ENCODE data around the gene PYGB. TPM values are rescaled to one million over a fixed set of nuclear protein-coding genes. Genes with fewer than 3 reads are reported as not detected.

The PYGB gene
- total RNA-seq, 2 experiments from 2014 or later = 23.4 to 24.0 TPM

DNA sequence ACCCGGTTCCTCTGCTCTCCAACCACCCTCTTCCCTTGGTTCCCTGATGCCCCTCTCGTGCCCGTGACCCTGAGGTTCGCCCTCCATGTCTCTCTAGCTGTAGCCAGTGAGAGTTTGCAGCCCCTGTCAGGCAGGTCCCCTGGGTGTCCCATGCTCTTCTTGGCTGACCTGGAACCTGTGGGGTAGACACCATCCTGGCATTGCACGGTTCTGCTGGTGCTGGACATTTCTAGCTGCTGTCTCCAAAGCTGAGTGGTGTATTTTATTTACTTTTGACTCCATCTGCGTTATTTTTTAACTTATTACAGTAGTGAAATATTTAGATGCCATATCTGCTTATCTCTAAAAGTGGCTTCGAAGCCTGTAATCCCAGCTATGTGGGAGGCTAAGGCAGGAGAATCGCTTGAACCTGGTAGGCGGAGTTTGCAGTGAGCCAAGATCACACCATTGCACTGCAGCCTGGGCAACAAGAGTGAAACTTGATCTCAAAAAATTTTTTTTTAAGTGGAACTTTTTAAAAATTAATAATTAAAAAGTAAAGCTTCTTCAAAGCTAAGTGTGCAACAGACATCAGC is 39.8 kb upstream of the PYGB start:
- no peak for DNase-seq

DNA sequence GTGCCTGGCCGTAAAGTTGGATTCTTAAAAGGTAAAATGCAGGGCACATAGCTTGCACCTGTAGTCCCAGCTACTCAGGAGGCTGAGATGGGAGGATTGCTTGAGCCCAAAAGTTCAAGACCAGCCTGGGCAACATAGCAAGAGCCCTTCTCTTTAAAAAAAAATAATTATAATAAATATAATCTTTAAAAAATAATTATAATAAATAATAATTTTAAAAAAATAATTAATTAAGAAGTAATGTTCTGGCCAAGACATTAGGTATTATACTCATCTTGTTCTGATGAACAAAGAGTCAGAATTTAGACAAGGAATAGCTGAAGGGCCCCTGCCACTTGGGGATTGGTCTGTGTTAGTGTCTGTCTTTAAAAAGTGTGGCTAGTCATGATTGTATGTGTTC is 38.5 kb upstream of the PYGB start:
- Mint-ChIP-seq H3K27ac (no peak overlapping the region), H3K27me3 (no peaks in the 10 kb centered on the region), H3K4me1 (ENCODE audit: low read depth) (peaks cover 5% of the 10 kb centered on the region), H3K9me3 (no peaks in the 10 kb centered on the region), H3K4me3 (no peak overlapping the region), H3K36me3 (peaks cover 2% of the 10 kb centered on the region)
- DNase-seq = no peak
- CTCF ChIA-PET = no interaction called here
- POLR2A ChIA-PET = no interaction called here
- intact Hi-C loops (cut with micrococcal nuclease) = no loop called here

More for the DNA sequence above, 39.8 kb upstream of the PYGB start:
- Mint-ChIP-seq H3K36me3 (peaks cover 2% of the 10 kb centered on the region), H3K9me3 (no peaks in the 10 kb centered on the region), H3K27me3 (no peaks in the 10 kb centered on the region), H3K4me3 (no peak overlapping the region), H3K4me1 (ENCODE audit: low read depth) (peaks cover 16% of the 10 kb centered on the region), H3K27ac (no peak overlapping the region)
- intact Hi-C loops (cut with micrococcal nuclease) = no loop called here
- POLR2A ChIA-PET = no interaction called here
- CTCF ChIA-PET = no interaction called here

DNA sequence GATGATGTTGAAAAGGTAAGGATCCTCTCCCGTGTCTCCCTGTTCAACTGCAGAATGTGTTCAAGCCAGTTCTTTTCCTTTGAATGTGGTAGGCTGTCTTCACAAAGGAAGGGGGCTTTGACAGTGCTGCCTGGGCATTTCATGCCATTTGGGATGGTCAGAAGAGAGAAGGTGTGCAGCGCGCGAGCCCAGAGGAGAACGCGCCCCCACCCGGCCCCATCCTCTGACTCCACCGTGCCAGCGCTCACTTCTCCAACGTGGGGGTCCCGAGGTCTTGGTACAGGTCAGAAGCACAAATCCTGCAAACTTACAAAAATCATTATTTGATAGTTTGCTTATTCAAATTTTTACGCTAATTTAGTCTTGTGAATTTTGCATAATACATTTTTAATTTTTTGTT is 38.0 kb upstream of the PYGB start:
- Mint-ChIP-seq H3K4me3 (no peak overlapping the region), H3K36me3 (peaks cover 2% of the 10 kb centered on the region)

DNA sequence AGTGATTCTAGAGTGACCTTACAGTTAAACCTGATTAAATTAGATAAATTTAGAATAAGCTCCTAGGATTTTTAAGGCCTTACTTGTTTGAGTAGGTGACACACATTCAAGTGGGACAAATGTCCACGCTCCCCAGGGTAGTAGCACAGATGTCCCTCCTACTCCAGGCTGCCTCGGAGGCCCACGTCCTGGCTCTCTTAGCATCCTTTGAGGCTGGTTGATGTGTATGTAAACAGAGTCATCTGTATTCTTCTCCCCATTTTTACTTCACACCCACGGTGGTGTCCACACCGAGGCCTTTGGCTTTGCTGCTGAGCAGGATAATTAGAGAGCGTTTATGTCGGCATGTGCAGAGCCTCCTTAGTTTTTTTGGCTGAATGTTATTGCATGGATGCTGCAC is 36.6 kb upstream of the PYGB start:
- no peak for DNase-seq
- Mint-ChIP-seq H3K27me3 (no peaks in the 10 kb centered on the region), H3K36me3 (peaks cover 7% of the 10 kb centered on the region), H3K9me3 (no peaks in the 10 kb centered on the region), H3K27ac (no peak overlapping the region), H3K4me3 (no peak overlapping the region), H3K4me1 (ENCODE audit: low read depth) (no peaks in the 10 kb centered on the region)
- intact Hi-C loops (cut with micrococcal nuclease) = no loop called here
- ChIA-PET POLR2A (no interaction called here), CTCF (interaction anchor here (1.0 kb wide), 1 partner anchor 187 kb away, joined by 3 read pairs; no protein-coding TSS in a partner anchor)

More for the DNA sequence above, 38.0 kb upstream of the PYGB start:
- Mint-ChIP-seq H3K27ac (no peak overlapping the region), H3K4me1 (ENCODE audit: low read depth) (peaks cover under 1% of the 10 kb centered on the region), H3K9me3 (no peaks in the 10 kb centered on the region), H3K27me3 (no peaks in the 10 kb centered on the region)
- ChIA-PET CTCF (no interaction called here), POLR2A (no interaction called here)
- DNase-seq = no peak
- intact Hi-C loops (cut with micrococcal nuclease) = no loop called here

DNA sequence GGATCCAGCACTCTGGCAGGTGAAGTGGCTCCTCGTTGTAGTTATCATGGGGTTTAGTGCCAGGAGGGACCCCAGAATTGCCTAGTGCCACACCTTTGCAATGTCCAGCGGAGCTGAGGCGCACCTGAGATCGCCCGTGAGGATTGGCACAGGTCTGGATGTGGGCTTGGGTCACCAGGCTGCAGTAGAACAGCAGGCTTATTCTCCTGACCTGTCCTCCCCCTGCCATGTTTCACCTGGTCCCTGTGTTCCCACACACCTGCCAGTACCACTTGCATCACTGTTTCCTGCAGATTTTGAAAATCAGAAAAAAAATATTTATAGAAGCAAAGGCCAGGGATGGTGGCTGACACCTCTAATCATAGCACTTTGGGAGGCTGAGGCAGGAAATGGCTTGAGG is 35.6 kb upstream of the PYGB start:
- no peak for DNase-seq
- H3K27ac Mint-ChIP-seq = no peak overlapping the region
- POLR2A ChIA-PET = no interaction called here
- no peaks in the 10 kb centered on the region for H3K4me1 Mint-ChIP-seq (ENCODE audit: low read depth)
- no peaks in the 10 kb centered on the region for H3K9me3 Mint-ChIP-seq
- no peaks in the 10 kb centered on the region for H3K27me3 Mint-ChIP-seq
- CTCF ChIA-PET = no interaction called here
- intact Hi-C loops (cut with micrococcal nuclease) = no loop called here
- no peak overlapping the region for H3K4me3 Mint-ChIP-seq
- H3K36me3 Mint-ChIP-seq = peaks cover 11% of the 10 kb centered on the region

DNA sequence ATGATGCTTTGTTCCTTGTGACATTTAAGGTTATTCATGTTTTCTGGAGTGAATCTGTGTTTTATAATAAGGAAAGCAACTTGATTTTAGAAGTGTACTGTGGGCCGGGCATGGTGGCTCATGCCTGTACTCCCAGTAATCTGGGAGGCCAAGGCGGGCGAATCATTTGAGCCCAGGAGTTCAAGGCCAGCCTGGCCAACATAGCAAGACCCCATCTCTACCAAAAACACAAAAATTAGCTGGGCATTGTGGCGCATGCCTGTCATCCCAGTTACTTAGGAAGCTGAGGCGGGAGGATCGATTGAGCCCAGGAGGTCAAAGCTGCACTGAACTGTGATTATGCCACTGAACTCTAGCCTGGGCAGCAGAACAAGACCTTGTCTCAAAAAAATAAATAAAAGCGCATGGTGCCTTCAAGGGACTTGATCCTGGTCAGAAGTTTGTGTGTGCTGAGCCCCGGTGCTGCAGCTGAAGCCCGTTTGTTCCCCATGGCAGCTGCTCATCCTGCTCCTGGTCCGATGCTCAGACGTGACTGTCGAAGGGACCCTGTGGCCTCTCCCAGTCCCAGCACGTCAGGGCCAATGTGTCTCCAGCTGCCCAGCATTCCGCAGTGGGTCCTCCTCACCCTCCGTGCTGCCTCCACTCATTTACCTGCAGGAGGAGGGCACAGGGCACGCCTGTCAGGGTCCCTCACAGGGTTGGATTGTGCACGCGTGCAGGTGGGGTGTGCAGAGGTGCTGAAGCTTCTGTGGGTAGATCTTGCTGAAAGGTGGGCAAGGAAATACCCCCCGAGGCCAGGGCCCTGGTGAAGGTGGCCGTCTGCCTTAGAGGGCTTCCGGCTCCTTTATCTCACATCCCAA is 34.1 kb upstream of the PYGB start:
- no peak for DNase-seq
- no peaks in the 10 kb centered on the region for H3K27me3 Mint-ChIP-seq
- intact Hi-C loops (cut with micrococcal nuclease) = no loop called here
- ChIA-PET CTCF (no interaction called here), POLR2A (no interaction called here)
- no peak overlapping the region for H3K27ac Mint-ChIP-seq
- peaks cover 12% of the 10 kb centered on the region for H3K36me3 Mint-ChIP-seq
- no peaks in the 10 kb centered on the region for H3K9me3 Mint-ChIP-seq
- H3K4me1 Mint-ChIP-seq (ENCODE audit: low read depth) = no peaks in the 10 kb centered on the region
- no peak overlapping the region for H3K4me3 Mint-ChIP-seq

DNA sequence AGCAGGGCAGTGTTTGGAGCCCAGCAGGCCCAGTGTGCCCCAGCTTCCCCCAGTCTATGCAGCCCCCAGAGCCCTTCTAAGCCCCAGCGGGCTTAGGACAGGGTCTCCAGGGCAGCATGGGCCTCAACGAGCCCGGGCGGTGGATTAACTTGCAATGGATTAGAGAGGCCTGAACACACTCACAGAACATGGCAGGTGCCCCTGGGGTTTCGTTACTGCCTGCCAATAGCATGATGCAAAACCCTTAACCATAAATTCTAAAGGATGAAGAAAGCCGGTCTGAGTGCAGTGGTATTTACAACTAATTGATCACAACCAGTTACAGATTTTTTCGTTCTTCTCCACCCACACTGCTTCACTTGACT is 33.5 kb upstream of the PYGB start:
- ChIA-PET CTCF (interaction anchor here (1.1 kb wide), 1 partner anchor 9 kb away, joined by 3 read pairs; no protein-coding TSS in a partner anchor), POLR2A (no interaction called here)
- H3K4me3 Mint-ChIP-seq = no peak overlapping the region
- no peak overlapping the region for H3K27ac Mint-ChIP-seq
- H3K9me3 Mint-ChIP-seq = no peaks in the 10 kb centered on the region
- no peaks in the 10 kb centered on the region for H3K4me1 Mint-ChIP-seq (ENCODE audit: low read depth)
- H3K27me3 Mint-ChIP-seq = no peaks in the 10 kb centered on the region
- H3K36me3 Mint-ChIP-seq = peaks cover 12% of the 10 kb centered on the region
- intact Hi-C loops (cut with micrococcal nuclease) = no loop called here
- no peak for DNase-seq

DNA sequence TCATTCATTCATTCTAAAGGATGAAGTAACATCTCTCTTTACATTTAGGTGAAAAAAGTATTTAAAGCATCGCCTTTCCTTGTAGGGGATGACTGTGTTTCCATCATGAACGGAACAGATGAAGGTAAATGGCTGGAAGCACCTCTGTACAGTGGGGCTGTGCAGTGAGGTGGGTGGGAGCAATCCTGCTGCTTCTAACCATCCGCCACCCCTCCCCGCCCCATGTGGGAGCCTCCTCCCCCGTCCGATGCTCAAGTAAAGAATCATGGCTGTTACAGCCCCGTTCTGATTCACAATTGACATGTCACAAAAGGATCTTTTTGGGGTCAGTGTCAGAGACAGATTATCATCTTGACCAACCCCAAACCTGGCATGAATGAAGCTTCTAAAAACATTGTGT is 33.1 kb upstream of the PYGB start:
- Mint-ChIP-seq H3K27ac (no peak overlapping the region), H3K4me1 (ENCODE audit: low read depth) (no peaks in the 10 kb centered on the region), H3K36me3 (peaks cover 12% of the 10 kb centered on the region), H3K27me3 (no peaks in the 10 kb centered on the region), H3K9me3 (no peaks in the 10 kb centered on the region), H3K4me3 (no peak overlapping the region)
- intact Hi-C loops (cut with micrococcal nuclease) = no loop called here
- POLR2A ChIA-PET = no interaction called here
- no peak for DNase-seq
- CTCF ChIA-PET = interaction anchor here (1.1 kb wide), 1 partner anchor 8 kb away, joined by 3 read pairs; no protein-coding TSS in a partner anchor

DNA sequence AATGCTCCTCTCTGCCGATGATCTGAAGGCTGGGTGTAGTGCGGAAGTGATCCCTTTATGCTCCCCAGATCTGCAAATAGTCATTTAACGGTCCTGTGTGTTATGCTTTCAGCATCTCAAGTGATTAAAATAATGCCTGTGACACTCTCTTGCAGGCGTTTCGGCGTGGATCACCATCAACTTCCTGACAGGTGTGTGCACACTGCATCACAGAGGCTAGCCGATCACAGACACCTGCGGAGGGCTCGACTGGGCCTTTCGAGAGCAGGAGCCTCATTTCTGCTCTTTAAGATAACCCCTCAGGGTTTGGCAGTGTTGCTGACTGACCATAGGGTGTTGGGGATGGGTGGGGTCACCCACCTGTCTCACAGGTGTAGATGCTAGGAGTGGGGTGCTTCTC is 32.4 kb upstream of the PYGB start:
- intact Hi-C loops (cut with micrococcal nuclease) = no loop called here
- no peaks in the 10 kb centered on the region for H3K27me3 Mint-ChIP-seq
- H3K4me1 Mint-ChIP-seq (ENCODE audit: low read depth) = no peaks in the 10 kb centered on the region
- H3K36me3 Mint-ChIP-seq = peaks cover 12% of the 10 kb centered on the region
- DNase-seq = no peak
- H3K27ac Mint-ChIP-seq = no peak overlapping the region
- POLR2A ChIA-PET = no interaction called here
- CTCF ChIA-PET = interaction anchor here (1.1 kb wide), 1 partner anchor 8 kb away, joined by 3 read pairs; no protein-coding TSS in a partner anchor
- H3K4me3 Mint-ChIP-seq = no peak overlapping the region
- no peaks in the 10 kb centered on the region for H3K9me3 Mint-ChIP-seq

DNA sequence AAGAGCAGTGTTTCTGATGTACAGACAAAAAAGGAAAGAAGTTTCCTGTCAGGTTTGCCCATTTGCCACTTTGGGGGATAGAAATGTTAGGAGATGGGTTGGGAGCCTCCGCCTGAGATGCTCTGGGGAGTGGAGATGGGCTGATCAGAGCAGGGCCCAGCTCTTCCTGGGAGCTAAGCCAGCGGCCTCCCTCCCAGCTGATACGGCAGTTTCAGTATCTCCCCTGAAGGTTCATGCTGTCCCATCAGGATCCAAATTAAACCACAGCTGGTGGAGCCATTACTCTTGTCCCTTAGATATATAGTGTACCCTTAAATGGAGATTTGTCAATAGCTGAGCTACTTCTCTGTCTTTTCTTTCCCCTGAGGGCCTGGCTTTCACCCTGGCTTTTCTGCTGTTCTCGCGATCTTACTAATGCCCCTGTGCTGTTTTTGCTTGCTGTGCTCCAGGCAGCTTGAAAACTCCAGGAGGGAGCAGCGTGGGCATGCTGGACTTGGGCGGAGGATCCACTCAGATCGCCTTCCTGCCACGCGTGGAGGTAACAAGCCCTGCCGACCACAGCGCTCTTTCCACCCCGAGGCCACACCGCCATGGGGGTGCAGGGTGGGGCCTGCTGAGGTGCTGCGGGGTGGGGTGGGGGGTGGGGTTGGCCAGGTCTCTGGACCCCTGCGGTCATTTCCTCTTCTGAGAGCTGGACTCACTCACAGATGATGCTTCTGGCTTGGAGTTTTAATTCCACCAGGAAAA is 31.5 kb upstream of the PYGB start:
- ChIA-PET CTCF (no interaction called here), POLR2A (no interaction called here)
- intact Hi-C loops (cut with micrococcal nuclease) = no loop called here
- DNase-seq = no peak
- Mint-ChIP-seq H3K4me1 (ENCODE audit: low read depth) (no peaks in the 10 kb centered on the region), H3K27ac (no peak overlapping the region), H3K4me3 (no peak overlapping the region), H3K36me3 (peaks cover 13% of the 10 kb centered on the region), H3K27me3 (no peaks in the 10 kb centered on the region), H3K9me3 (no peaks in the 10 kb centered on the region)

DNA sequence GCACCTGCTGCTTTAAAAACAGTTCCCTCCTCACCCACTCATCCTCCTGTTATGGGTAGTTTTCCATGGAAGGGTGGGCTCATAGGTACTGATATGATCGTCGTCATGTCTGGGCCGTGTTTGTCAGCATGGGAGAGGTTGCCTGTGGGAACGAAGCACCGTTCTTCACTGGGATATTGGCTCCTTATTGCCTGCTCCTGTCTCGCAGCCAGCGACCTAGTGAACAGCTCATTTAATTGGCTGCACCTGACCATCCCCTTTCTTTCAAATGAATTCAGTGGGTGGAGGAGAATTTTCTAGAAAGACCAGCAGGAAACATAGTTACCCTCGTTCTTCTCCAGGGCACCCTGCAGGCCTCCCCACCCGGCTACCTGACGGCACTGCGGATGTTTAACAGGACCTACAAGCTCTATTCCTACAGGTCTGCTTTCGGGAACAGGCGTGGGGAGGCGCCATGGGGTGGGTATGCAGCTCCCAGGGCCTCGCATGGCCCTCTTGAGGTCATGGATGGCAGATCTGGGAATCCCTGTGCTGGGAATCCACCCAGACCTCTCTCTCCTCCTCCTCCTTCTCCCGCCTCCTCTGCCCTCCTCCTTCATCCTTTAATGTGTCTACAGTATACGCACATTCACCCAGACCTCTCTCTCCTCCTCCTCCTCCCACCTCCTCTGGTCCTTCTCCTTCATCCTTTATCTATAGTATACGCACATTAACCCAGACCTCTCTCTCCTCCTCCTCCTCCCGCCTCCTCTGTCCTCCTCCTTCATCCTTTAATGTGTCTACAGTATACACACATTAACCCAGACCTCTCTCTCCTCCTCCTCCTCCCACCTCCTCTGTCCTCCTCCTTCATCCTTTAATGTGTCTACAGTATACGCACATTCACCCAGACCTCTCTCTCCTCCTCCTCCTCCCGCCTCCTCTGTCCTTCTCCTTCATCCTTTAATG is 30.4 kb upstream of the PYGB start:
- ChIA-PET CTCF (no interaction called here), POLR2A (no interaction called here)
- intact Hi-C loops (cut with micrococcal nuclease) = no loop called here
- Mint-ChIP-seq H3K4me3 (no peak overlapping the region), H3K36me3 (peaks cover 11% of the 10 kb centered on the region), H3K4me1 (ENCODE audit: low read depth) (no peaks in the 10 kb centered on the region), H3K27me3 (no peaks in the 10 kb centered on the region), H3K27ac (no peak overlapping the region), H3K9me3 (no peaks in the 10 kb centered on the region)
- no peak for DNase-seq

DNA sequence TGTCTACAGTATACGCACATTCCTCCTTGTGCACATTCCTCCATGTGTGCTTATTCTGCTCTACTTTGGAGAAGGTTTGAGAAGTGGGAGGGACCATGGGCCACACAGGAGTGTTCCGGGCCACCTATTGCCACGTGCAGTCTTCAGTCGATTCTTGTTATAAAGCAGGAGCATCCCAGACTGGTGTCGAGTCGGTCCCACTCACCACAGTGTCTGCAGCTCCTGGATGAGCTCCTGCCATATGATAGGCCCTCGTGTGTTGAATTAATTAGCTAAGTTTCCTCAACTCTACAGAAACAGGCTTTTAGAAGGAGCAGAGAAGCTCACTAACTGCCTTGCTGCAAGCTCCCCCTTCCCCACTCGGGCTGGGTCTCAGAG is 29.8 kb upstream of the PYGB start:
- Mint-ChIP-seq H3K27ac (no peak overlapping the region), H3K27me3 (no peaks in the 10 kb centered on the region), H3K9me3 (no peaks in the 10 kb centered on the region), H3K36me3 (peaks cover 11% of the 10 kb centered on the region), H3K4me3 (no peak overlapping the region), H3K4me1 (ENCODE audit: low read depth) (peaks cover 3% of the 10 kb centered on the region)
- intact Hi-C loops (cut with micrococcal nuclease) = no loop called here
- ChIA-PET CTCF (no interaction called here), POLR2A (no interaction called here)
- no peak for DNase-seq
